NT2/D1 (cell line): ENCODE measurements around the gene SPHK1.

Source experiments
- DNase-seq: peaks from one replicate; pipeline ENCODE4 v3.0.0-alpha.2; 2011; ENCODE audit warnings: low read depth, low spot score
- H3K27me3 ChIP-seq: 2 replicates; pipeline ENCODE4 v1.6.0; 2011; ENCODE audit warnings: mild to moderate bottlenecking; ENCODE audit not compliant: insufficient read length, insufficient read depth
- H3K36me3 ChIP-seq: 2 replicates; pipeline ENCODE4 v1.6.1; 2011; ENCODE audit warnings: mild to moderate bottlenecking, low read length, mixed read lengths; ENCODE audit not compliant: insufficient read depth, insufficient read length
- H3K4me1 ChIP-seq: 2 replicates; pipeline ENCODE4 v1.5.1; 2011; ENCODE audit not compliant: insufficient read depth, insufficient read length
- H3K4me3 ChIP-seq: 2 replicates; pipeline ENCODE4 v1.5.1; 2011; ENCODE audit warnings: low read depth; ENCODE audit not compliant: insufficient read length
- H3K9ac ChIP-seq: 2 replicates; pipeline ENCODE4 v1.6.0; 2011; ENCODE audit warnings: low read depth; ENCODE audit not compliant: insufficient read length
- H3K9me3 ChIP-seq: 2 replicates; pipeline ENCODE4 v1.5.1; 2011; ENCODE audit warnings: mild to moderate bottlenecking, low read length; ENCODE audit not compliant: insufficient read depth
- SUZ12 ChIP-seq: IDR thresholded peaks from 2 replicates; pipeline ENCODE4 v1.6.1; 2011; ENCODE audit not compliant: insufficient read length, insufficient read depth; ENCODE audit errors: extremely low read depth
- YY1 ChIP-seq: IDR thresholded peaks from 2 replicates; pipeline ENCODE4 v1.6.1; 2011; ENCODE audit not compliant: insufficient read length, insufficient read depth
- ZNF274 ChIP-seq: IDR thresholded peaks from 2 replicates; pipeline ENCODE4 v1.6.1; 2011; ENCODE audit warnings: mild to moderate bottlenecking, low read depth, low read length

Gene SPHK1

DNA sequence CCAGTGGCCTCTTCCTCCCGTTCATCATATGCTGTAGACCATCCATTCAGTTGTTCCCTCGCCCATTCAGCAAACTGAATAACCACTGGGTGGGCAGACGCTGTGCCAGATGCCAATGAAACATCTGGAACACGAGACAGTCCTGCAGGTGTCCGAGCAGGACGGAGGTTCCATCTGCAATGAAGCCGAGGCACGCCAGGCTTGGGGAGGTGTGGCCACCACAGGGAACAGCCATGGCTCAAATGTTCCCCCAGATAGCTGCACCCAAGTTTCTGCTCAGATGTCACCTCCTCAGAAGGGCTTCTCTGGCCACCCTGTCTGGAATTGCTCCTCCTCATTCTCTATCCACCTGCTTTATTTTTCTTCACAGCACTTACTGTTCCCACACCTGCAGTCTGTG lies 38.0 kb downstream of the SPHK1 start:
- DNase-seq, result no peak
- H3K4me3 ChIP-seq, result no peak overlapping the region
- H3K27me3 ChIP-seq, result no peaks in the 10 kb centered on the region
- no peak overlapping the region for H3K9ac ChIP-seq
- TF ChIP-seq YY1 (no peak), SUZ12 (no peak), ZNF274 (no peak)
- H3K4me1 ChIP-seq, result peaks cover 3% of the 10 kb centered on the region
- no peaks in the 10 kb centered on the region for H3K9me3 ChIP-seq
- H3K36me3 ChIP-seq, result peaks cover 23% of the 10 kb centered on the region

DNA sequence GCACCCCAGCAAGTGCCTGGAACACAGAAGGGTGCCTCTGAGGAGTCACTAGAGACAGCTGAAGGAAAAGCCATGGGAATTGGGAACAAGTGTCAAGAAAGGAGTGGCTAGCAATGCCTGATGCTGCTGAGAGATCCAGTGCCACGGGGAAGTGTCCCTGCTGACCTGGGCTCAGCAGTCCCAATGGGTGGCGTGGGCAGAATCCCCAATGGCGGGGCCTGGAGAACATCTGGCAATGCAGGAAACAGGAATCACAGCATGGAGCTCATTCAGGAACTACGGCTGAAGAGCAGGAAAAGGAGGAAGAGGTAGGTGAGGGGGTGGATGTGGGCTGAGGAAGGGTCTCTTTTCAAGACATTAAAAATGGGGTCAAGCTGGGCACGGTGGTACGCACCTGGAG lies 38.5 kb downstream of the SPHK1 start:
- no peaks in the 10 kb centered on the region for H3K27me3 ChIP-seq
- peaks cover 3% of the 10 kb centered on the region for H3K4me1 ChIP-seq
- H3K9me3 ChIP-seq, result no peaks in the 10 kb centered on the region
- no peak for DNase-seq
- no peak overlapping the region for H3K9ac ChIP-seq
- H3K36me3 ChIP-seq, result peaks cover 18% of the 10 kb centered on the region
- TF ChIP-seq SUZ12, result no peak
- no peak for TF ChIP-seq ZNF274
- TF ChIP-seq YY1, result no peak
- H3K4me3 ChIP-seq, result no peak overlapping the region

DNA sequence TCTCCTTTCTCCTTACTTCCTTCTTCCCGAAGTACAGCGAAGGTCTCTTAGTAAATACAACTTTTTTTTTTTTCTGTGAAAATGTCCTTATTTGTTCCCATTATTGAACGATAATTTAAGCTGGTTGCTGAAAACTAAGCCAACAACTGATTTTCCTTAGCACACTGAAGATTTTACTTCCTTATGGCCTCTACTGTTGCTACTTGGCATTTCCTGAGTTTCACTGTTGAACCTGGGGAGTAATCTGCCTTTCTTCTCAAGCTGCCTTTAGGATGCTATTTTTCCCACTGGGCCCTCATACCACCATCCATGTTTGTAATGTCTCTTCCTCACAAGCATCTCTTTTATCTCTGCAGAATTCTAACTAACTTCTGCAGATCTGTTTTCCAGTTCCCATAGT lies 42.4 kb downstream of the SPHK1 start:
- no peak overlapping the region for H3K4me3 ChIP-seq
- H3K4me1 ChIP-seq, result no peaks in the 10 kb centered on the region
- H3K9me3 ChIP-seq, result no peaks in the 10 kb centered on the region
- no peak overlapping the region for H3K9ac ChIP-seq
- TF ChIP-seq ZNF274 (no peak), SUZ12 (no peak), YY1 (no peak)
- H3K27me3 ChIP-seq, result no peaks in the 10 kb centered on the region
- H3K36me3 ChIP-seq, result peaks cover 16% of the 10 kb centered on the region
- DNase-seq, result no peak

DNA sequence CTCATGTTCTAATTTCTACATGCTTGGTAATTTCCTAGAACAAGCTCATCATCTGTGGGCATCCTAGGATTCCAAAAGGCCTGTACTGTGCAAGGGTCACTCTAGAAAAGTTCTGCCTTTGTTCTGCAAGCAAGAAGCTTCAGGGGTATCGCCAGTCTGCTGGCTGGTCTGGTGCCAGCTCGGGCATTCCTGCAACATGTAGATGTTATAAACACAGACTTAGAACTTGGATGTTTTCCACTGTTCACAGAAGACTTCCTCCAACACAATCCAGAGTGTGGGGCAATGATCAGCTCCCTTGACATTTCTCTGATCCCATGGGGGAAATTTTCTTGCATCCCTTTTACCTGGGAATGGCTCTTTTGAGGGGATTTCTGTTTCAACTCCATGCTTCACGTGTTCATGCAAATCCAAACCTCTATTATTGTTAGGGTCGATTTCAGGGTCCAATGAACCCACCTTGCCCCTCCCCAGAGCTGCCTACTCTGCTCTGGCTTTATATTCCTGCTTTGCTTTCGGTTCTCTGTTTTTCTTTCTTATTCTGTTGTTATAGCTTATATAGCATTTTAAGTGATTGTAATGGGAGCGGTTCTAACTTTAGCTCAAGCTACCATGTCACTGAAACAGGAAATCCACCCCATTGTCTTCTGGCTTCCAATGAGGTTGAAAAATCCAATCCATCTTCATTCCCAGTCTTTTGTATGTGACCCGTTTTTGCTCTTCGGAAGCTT lies 43.3 kb downstream of the SPHK1 start:
- Histone ChIP-seq H3K36me3 (peaks cover 8% of the 10 kb centered on the region), H3K4me1 (no peaks in the 10 kb centered on the region), H3K27me3 (no peaks in the 10 kb centered on the region), H3K4me3 (no peak overlapping the region), H3K9me3 (no peaks in the 10 kb centered on the region), H3K9ac (no peak overlapping the region)
- no peak for TF ChIP-seq SUZ12
- TF ChIP-seq ZNF274, result no peak
- TF ChIP-seq YY1, result no peak
- no peak for DNase-seq

DNA sequence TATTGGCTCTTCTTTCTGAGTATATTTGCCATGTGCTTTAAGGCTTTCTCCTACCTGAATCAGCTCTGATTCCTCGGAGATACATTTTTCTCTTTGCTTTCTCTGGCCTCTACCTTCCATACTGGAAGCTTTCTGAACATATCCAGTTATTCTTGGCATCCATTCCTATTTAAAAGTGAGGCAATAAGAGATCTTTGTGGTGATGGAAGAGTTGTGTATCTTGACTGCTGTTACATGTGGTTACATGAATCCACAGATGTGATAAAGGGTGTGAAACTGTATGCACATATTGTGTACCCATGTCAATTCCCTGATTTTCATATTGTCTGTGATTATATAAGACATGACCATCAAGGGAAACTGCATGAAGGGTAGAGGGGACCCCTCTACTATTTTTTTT lies 44.1 kb downstream of the SPHK1 start:
- H3K9me3 ChIP-seq, result no peaks in the 10 kb centered on the region
- no peak overlapping the region for H3K9ac ChIP-seq
- H3K4me1 ChIP-seq, result no peaks in the 10 kb centered on the region
- no peak for DNase-seq
- TF ChIP-seq SUZ12 (no peak), ZNF274 (no peak), YY1 (no peak)
- H3K4me3 ChIP-seq, result no peak overlapping the region
- no peaks in the 10 kb centered on the region for H3K27me3 ChIP-seq
- peaks cover 3% of the 10 kb centered on the region for H3K36me3 ChIP-seq

DNA sequence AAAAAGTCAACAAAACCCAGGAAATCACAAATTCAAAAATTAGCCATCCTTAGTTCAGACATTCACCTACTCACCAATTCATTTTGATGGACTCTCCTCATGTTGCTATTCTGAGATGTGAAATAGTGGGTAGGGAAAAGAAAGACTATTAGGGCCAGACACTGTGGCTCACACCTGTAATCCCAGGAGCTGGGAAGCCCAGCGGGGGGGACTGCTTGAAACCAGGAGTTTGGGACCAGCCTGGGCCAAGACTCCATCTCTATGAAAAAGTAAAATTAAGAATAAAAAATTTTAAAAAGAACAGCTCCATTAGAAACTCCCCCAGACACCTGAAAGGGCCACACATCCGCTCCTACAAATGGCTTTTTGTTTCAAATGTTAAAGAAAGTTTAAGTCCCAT lies 47.1 kb downstream of the SPHK1 start:
- Histone ChIP-seq H3K9me3 (no peaks in the 10 kb centered on the region), H3K27me3 (no peaks in the 10 kb centered on the region), H3K36me3 (peaks cover 9% of the 10 kb centered on the region), H3K4me1 (no peaks in the 10 kb centered on the region), H3K9ac (no peak overlapping the region), H3K4me3 (no peak overlapping the region)
- no peak for DNase-seq
- TF ChIP-seq SUZ12, result no peak

DNA sequence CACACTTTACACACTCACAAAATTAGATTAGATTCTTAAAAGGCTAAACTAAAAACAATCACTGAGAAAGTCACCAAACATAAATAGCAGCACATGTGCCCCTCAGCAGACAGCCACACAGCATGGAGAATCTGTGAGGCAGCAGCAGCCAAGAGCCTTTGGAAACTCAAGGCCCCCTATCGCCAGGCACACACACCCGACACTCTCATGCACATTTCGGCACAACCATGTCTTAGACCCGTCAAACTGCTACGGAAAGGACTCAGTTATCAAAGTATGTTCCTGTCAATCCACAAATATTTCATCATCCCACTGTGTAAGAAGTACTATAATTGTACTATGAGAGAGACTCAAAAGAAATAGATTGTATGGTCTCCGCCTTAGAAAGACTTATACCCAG lies 47.6 kb downstream of the SPHK1 start:
- H3K4me1 ChIP-seq, result no peaks in the 10 kb centered on the region
- H3K9me3 ChIP-seq, result no peaks in the 10 kb centered on the region
- H3K4me3 ChIP-seq, result no peak overlapping the region
- H3K36me3 ChIP-seq, result peaks cover 9% of the 10 kb centered on the region
- no peaks in the 10 kb centered on the region for H3K27me3 ChIP-seq
- DNase-seq, result no peak
- TF ChIP-seq ZNF274 (no peak), SUZ12 (no peak), YY1 (no peak)
- H3K9ac ChIP-seq, result no peak overlapping the region

DNA sequence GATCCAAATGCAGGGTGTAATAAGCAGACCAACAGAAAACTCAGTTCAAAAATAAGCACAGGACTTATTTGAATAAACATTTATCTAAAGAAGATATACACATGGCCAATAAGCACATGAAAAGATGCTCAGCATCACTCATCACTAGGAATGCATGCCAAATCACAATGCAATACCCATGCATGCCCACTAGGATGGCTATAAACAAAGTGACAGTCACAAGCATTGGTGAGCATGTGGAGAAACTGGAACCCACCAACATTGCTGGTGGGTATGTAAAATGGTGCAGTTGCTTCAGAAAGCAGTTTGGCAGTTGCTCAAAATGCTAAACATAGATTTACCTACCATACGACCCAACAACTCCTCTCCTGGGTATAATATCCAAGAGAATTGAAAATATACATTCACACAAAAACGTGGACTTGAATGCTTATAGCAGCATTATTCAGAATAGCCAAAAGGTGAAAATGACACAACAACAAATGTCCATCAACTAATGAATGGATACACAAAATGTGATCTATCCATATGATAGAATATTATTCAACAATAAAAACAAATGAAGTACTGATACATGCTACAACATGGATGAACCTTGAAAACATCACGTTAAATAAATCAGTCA lies 48.4 kb downstream of the SPHK1 start:
- H3K27me3 ChIP-seq, result no peaks in the 10 kb centered on the region
- no peak for DNase-seq
- H3K36me3 ChIP-seq, result peaks cover 9% of the 10 kb centered on the region
- no peak overlapping the region for H3K4me3 ChIP-seq
- H3K9me3 ChIP-seq, result no peaks in the 10 kb centered on the region
- TF ChIP-seq YY1 (no peak), SUZ12 (no peak), ZNF274 (no peak)
- no peak overlapping the region for H3K9ac ChIP-seq
- H3K4me1 ChIP-seq, result peaks cover 1% of the 10 kb centered on the region
